Glutamatergic neuron (in vitro differentiated cells): ENCODE results near the gene KIR3DL3. TPM values are rescaled to one million over a fixed set of nuclear protein-coding genes. Genes with fewer than 3 reads are reported as not detected.
"Not testable (repeated sequence)": the region's sequence is repeated elsewhere in the genome, so short reads cannot be mapped to it uniquely, and the experiment has no call there.

Experiments used
- DNase-seq: peaks from one replicate; pipeline ENCODE4 v3.0.0; 2022
- H3K27ac Mint-ChIP-seq: one replicate; pipeline ENCODE4 v1.8.0; 2020; ENCODE audit warnings: mild to moderate bottlenecking, mixed read lengths, inconsistent platforms; ENCODE audit not compliant: unreplicated experiment
- H3K27me3 Mint-ChIP-seq: one replicate; pipeline ENCODE4 v1.8.0; 2020; ENCODE audit warnings: mild to moderate bottlenecking, moderate library complexity, mixed read lengths, inconsistent platforms; ENCODE audit not compliant: unreplicated experiment
- H3K36me3 Mint-ChIP-seq: one replicate; pipeline ENCODE4 v1.8.0; 2020; ENCODE audit warnings: mild to moderate bottlenecking, mixed read lengths, inconsistent platforms; ENCODE audit not compliant: unreplicated experiment
- H3K4me1 Mint-ChIP-seq: one replicate; pipeline ENCODE4 v1.8.0; 2020; ENCODE audit warnings: mild to moderate bottlenecking, low read depth, mixed read lengths, inconsistent platforms; ENCODE audit not compliant: unreplicated experiment
- H3K4me3 Mint-ChIP-seq: one replicate; pipeline ENCODE4 v1.8.0; 2020; ENCODE audit warnings: mild to moderate bottlenecking, mixed read lengths, inconsistent platforms; ENCODE audit not compliant: unreplicated experiment
- H3K9me3 Mint-ChIP-seq: one replicate; pipeline ENCODE4 v1.8.0; 2020; ENCODE audit warnings: mild to moderate bottlenecking, moderate library complexity, mixed read lengths, inconsistent platforms; ENCODE audit not compliant: unreplicated experiment
- CTCF ChIP-seq: fragments of 200-600 bp; sonication (generic); IDR thresholded peaks from one replicate; pipeline ENCODE4 v1.5.0; 2021; ENCODE audit not compliant: partially characterized antibody, unreplicated experiment
- total RNA-seq: library from RNA; stranded (reverse); fragmentation: NEBNext Ultra II Directional; extraction: Animal tissue kit (Norgen Biotek cat#: 25700); gene quantifications from one replicate; pipeline ENCODE4 v1.2.1, GENCODE V29; 2021; ENCODE audit not compliant: unreplicated experiment

KIR3DL3 gene
- total RNA-seq, 1 donor from 2014 or later = not detected

DNA sequence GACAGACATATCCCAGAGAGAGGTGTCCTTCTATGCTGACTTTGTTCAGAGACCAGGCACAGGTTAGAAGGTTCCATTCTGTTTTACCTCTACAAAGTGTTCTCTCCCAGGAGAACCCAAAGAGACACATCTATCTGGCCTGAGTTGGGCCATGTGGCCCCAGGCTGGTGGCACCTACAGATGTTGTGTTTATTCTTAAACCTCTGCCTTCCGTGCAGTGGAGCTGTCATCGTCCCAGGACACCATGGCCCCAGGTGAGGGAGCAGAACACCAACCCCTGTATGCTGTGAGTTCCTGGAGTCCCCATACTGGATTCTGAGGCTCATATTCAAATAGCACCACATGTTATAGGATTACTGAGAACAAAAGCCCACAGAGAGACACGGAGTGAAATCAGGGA lies 3.9 kb downstream of the KIR3DL3 start:
- H3K4me1 Mint-ChIP-seq = no peaks in the 10 kb centered on the region
- no peak for TF ChIP-seq CTCF
- no peak overlapping the region for H3K4me3 Mint-ChIP-seq
- H3K27me3 Mint-ChIP-seq = peaks cover 6% of the 10 kb centered on the region
- DNase-seq = no peak
- H3K36me3 Mint-ChIP-seq = peaks cover 43% of the 10 kb centered on the region
- H3K9me3 Mint-ChIP-seq = peaks cover 31% of the 10 kb centered on the region
- no peak overlapping the region for H3K27ac Mint-ChIP-seq

- H3K27me3 Mint-ChIP-seq = peaks cover 6% of the 10 kb centered on the region
Observed at GRCh38 chr19:54729416-54730188, 5.4 kb downstream of the KIR3DL3 start.

GRCh38 chr19:54731191-54731590 lies 6.9 kb downstream of the KIR3DL3 start:
- peaks cover 32% of the 10 kb centered on the region for H3K36me3 Mint-ChIP-seq

More at GRCh38 chr19:54729416-54730188, 5.4 kb downstream of the KIR3DL3 start:
- no peak for DNase-seq
- no peak overlapping the region for H3K4me3 Mint-ChIP-seq
- no peak overlapping the region for H3K27ac Mint-ChIP-seq
- H3K4me1 Mint-ChIP-seq = no peaks in the 10 kb centered on the region
- peaks cover 28% of the 10 kb centered on the region for H3K9me3 Mint-ChIP-seq
- TF ChIP-seq CTCF = no peak
- peaks cover 37% of the 10 kb centered on the region for H3K36me3 Mint-ChIP-seq

GRCh38 chr19:54738306-54738705 lies 14.1 kb downstream of the KIR3DL3 start, which contains the start of gene KIR2DL3:
Gene KIR2DL3, plus strand, starts transcription at chr19:54738513. Its CDS starts 33 bp downstream, at chr19:54738546.
- H3K4me1 Mint-ChIP-seq, H3K27me3 Mint-ChIP-seq, H3K36me3 Mint-ChIP-seq, H3K4me3 Mint-ChIP-seq, DNase-seq, H3K27ac Mint-ChIP-seq: not testable (repeated sequence)
- H3K9me3 Mint-ChIP-seq = peaks cover 22% of the 10 kb centered on the region

More at GRCh38 chr19:54731191-54731590, 6.9 kb downstream of the KIR3DL3 start:
- no peak for DNase-seq
- H3K27me3 Mint-ChIP-seq = peaks cover 8% of the 10 kb centered on the region
- H3K4me1 Mint-ChIP-seq = no peaks in the 10 kb centered on the region
- H3K9me3 Mint-ChIP-seq = peaks cover 27% of the 10 kb centered on the region
- H3K4me3 Mint-ChIP-seq = no peak overlapping the region
- no peak overlapping the region for H3K27ac Mint-ChIP-seq
- TF ChIP-seq CTCF = no peak

DNA sequence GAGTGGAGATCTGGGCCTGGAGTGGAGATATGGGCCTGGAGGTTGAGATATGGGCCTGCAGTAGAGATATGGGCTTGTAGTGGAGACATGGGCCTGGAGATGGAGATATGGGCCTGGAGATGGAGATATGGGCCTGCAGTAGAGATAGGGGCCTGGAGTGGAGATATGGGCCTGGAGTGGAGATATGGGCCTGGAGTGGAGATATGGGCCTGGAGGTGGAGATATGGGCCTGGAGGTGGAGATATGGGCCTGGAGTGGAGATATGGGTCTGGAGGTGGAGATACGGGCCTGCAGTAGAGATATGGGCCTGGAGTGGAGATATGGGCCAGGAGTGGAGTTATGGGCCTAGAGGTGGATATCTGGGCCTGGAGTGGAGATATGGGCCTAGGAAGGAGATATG lies 14.5 kb downstream of the KIR3DL3 start:
- Mint-ChIP-seq H3K36me3 (peaks cover 4% of the 10 kb centered on the region), H3K9me3 (peaks cover 21% of the 10 kb centered on the region), H3K4me1 (no peaks in the 10 kb centered on the region), H3K4me3 (no peak overlapping the region), H3K27ac (no peak overlapping the region), H3K27me3 (peaks cover 3% of the 10 kb centered on the region)
- TF ChIP-seq CTCF = no peak
- DNase-seq = no peak
